Measurements from ENCODE around the gene SKIL. TPM values are rescaled to one million over a fixed set of nuclear protein-coding genes. Genes with fewer than 3 reads are reported as not detected.
"Not testable (repeated sequence)": the region's sequence is repeated elsewhere in the genome, so short reads cannot be mapped to it uniquely, and the experiment has no call there.

The SKIL gene
- total RNA-seq, 1 donor from 2014 or later = 35.7 TPM

GRCh38 chr3:170322566-170323269 is 34.8 kb upstream of the SKIL start:
- peaks cover 9% of the 10 kb centered on the region for H3K9me3 Mint-ChIP-seq
- no peaks in the 10 kb centered on the region for H3K27me3 Mint-ChIP-seq
- no peaks in the 10 kb centered on the region for H3K36me3 Mint-ChIP-seq
- peak overlapping the region; percentile 22 for H3K27ac Mint-ChIP-seq
- DNase-seq (ENCODE audit: extremely low spot score, unreplicated experiment) = no peak
- peaks cover 28% of the 10 kb centered on the region for H3K4me1 Mint-ChIP-seq (ENCODE audit: unreplicated experiment)
- H3K4me3 Mint-ChIP-seq = peak overlapping the region; percentile 42
- no peak for TF ChIP-seq CTCF (conservative IDR thresholded peaks at IDR 0.05)

- no peaks in the 10 kb centered on the region for H3K27me3 Mint-ChIP-seq
- H3K27ac Mint-ChIP-seq = peak overlapping the region; percentile 22
- TF ChIP-seq CTCF (conservative IDR thresholded peaks at IDR 0.05) = no peak
- DNase-seq (ENCODE audit: extremely low spot score, unreplicated experiment) = no peak
- peaks cover 9% of the 10 kb centered on the region for H3K9me3 Mint-ChIP-seq
- no peaks in the 10 kb centered on the region for H3K36me3 Mint-ChIP-seq
- peaks cover 28% of the 10 kb centered on the region for H3K4me1 Mint-ChIP-seq (ENCODE audit: unreplicated experiment)
- H3K4me3 Mint-ChIP-seq = peak overlapping the region; percentile 42
Measured at GRCh38 chr3:170323331-170323730, 34.2 kb upstream of the SKIL start.

- TF ChIP-seq CTCF (conservative IDR thresholded peaks at IDR 0.05) = no peak
- H3K27me3 Mint-ChIP-seq = no peaks in the 10 kb centered on the region
Measured at GRCh38 chr3:170324962-170325361, 32.6 kb upstream of the SKIL start.

GRCh38 chr3:170327040-170327808 is 30.3 kb upstream of the SKIL start:
- Mint-ChIP-seq H3K36me3 (no peaks in the 10 kb centered on the region), H3K9me3 (peaks cover 5% of the 10 kb centered on the region), H3K27ac (no peak overlapping the region), H3K4me3 (no peak overlapping the region), H3K27me3 (no peaks in the 10 kb centered on the region), H3K4me1 (ENCODE audit: unreplicated experiment) (peaks cover 16% of the 10 kb centered on the region)
- DNase-seq (ENCODE audit: extremely low spot score, unreplicated experiment) = no peak
- TF ChIP-seq CTCF (conservative IDR thresholded peaks at IDR 0.05) = no peak

More at GRCh38 chr3:170324962-170325361, 32.6 kb upstream of the SKIL start:
- Mint-ChIP-seq H3K36me3 (no peaks in the 10 kb centered on the region), H3K9me3 (peaks cover 9% of the 10 kb centered on the region), H3K27ac (no peak overlapping the region), H3K4me1 (ENCODE audit: unreplicated experiment) (peaks cover 28% of the 10 kb centered on the region), H3K4me3 (no peak overlapping the region)
- no peak for DNase-seq (ENCODE audit: extremely low spot score, unreplicated experiment)

GRCh38 chr3:170327868-170328548 is 29.5 kb upstream of the SKIL start:
- not testable (repeated sequence) for H3K4me1 Mint-ChIP-seq (ENCODE audit: unreplicated experiment); H3K27me3 Mint-ChIP-seq; H3K4me3 Mint-ChIP-seq; H3K36me3 Mint-ChIP-seq; H3K27ac Mint-ChIP-seq; DNase-seq (ENCODE audit: extremely low spot score, unreplicated experiment); H3K9me3 Mint-ChIP-seq

- TF ChIP-seq CTCF (conservative IDR thresholded peaks at IDR 0.05) = no peak
- Mint-ChIP-seq H3K36me3 (no peaks in the 10 kb centered on the region), H3K9me3 (peaks cover 5% of the 10 kb centered on the region), H3K27ac (peak overlapping the region; percentile 34), H3K27me3 (no peaks in the 10 kb centered on the region), H3K4me1 (ENCODE audit: unreplicated experiment) (no peaks in the 10 kb centered on the region), H3K4me3 (no peak overlapping the region)
- DNase-seq (ENCODE audit: extremely low spot score, unreplicated experiment) = no peak
Measured at GRCh38 chr3:170330366-170330765, 27.1 kb upstream of the SKIL start.

Data from type B pancreatic cell (in vitro differentiated cells).